8988T (cell line): ENCODE results near the gene STARD4.
A peak's percentile ranks its signal among the peaks of the same experiment; 100 is the strongest.

Source experiments
- DNase-seq: peaks from one replicate; pipeline ENCODE4 v3.0.0; 2011

Gene STARD4, protein sequence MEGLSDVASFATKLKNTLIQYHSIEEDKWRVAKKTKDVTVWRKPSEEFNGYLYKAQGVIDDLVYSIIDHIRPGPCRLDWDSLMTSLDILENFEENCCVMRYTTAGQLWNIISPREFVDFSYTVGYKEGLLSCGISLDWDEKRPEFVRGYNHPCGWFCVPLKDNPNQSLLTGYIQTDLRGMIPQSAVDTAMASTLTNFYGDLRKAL

DNA sequence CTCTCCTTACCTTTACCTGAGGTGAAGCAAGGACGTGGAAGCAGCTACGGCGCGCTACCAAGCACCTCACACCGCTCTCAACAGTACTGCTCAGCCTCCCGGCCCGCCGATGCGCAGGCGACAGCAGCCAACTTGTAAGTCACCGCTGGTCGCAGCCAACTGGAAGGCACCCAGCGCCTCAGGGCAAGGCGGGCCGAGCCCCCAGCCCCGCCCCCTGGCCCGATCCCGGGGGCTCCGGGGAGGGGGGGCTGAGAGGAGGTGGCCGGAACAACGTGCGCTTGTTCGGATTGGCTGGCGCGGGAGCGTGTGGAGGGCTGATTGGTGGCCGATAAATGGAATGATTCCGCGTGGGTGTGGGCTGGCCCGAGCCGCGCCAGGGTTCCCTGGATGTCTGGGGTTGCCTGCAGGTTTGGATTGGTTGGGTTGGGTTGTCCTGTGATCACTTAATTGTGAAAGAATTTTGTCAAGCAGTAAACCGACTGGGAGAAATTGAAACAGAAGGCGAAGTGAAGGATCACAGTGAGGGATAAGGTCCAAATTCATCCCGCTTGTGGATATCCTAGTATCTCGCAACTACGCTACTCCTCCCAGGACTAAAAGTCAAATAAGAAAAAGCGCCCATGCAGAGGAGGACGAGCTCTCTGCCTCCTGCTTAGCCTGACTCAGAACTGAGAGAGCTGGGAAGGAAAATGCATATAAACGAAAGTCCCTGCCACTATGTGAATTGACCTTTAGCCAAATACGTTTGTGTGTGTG is at the start of gene STARD4:
STARD4 (minus strand) TSS at position 161 of the 756 bp plus-strand sequence. CDS start 5,102 bp downstream, outside the sequence.
- peak; percentile 67 for DNase-seq

GRCh38 chr5:111559680-111560079 is 47.3 kb upstream of the STARD4 start:
- DNase-seq, result no peak

DNA sequence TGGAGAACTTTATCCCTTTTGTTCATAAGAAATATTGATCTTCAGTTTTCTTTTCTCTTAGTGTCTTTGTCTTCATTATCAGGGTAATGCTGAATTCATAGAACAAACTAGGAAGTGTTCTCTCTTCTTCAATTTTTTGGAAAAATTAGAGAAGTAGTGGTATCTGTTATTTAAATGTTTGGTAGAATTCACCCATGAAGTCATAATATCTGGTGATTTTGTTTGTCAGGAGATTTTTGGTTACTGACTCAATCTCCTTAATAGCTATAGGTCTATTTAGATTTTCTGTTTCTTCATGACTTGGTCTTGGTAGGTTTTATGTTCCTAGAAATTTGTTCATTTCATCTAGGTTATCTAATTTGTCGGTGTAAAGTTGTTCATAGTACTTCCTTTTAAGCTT is 45.4 kb upstream of the STARD4 start:
- no peak for DNase-seq

- DNase-seq, result no peak
Measured at GRCh38 chr5:111557111-111557510, 44.8 kb upstream of the STARD4 start.

DNA sequence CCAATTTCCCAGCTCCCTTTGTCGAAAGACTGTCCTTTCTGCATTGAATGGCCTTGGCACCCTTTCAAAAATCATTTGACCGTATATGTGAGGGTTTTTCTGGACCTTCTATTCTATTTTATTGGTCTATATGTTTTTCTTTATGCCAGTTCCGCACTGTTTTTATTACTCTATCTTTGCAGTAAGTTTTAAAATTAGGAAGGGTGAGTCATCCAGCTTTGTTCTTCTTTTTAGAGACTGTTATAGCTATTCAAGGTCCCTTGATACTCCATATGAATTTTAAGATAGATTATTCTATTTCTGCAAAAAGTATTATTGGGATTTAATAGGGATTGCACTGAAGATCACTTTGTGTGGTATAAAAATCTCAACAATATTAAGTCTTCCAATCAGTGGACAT is 44.2 kb upstream of the STARD4 start:
- no peak for DNase-seq

GRCh38 chr5:111555760-111556159 is 43.4 kb upstream of the STARD4 start:
- DNase-seq, result no peak

DNA sequence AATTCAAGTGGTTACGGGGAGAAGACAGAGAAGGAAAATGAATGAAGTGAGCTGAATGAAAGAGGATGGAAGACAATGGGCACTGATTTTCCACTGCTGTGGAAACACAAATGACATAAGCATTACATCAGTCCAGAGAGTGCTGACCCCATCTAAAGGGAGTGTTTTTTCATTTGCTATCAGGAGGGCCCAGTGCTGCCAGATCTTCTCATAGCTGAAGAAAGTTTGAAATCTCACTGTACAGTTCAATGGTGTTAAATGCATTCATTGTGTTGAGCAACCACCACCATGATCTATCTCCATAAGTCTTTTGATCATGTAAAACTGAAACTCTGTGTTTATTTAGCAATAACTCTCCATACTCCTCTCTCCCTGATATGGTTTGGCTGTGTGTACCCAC is 41.5 kb upstream of the STARD4 start:
- no peak for DNase-seq

DNA sequence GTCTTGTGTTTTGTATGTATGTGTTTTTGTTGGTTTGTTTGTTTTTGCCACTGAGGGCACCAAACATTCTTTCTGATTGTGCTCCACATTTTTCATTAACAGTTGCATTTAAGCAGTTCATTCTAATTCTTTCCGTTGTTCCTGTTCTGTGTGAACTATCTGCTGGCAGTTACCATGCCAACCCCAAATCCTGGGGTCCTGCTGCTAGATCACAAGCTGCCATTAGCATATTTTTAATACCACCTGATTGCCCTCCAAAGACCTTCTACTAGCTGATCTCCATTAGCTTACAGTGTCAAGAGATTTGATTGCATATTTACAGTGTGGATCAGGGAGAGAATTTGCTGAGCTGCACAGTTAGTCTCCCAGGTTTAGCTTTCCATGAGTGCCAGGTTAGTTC is 40.6 kb upstream of the STARD4 start:
- DNase-seq, result no peak

DNA sequence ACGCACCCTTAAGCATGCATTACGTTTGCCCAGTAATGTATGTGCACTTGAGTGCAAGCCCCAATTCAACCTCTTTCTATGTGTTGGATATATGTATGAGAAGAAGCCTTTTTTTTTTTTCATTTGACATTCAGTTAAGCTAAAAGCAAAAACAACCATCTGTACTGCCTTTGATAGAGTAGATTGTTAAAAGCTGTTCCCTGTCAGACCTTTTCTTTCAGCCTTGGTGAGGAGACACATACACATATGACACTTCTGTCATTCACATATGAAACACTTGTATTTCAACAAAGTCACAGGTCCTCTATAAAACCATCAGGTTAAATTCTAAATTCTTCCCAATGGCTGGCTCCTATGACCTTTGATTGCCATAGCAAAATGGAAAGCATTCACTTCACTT is 40.2 kb upstream of the STARD4 start:
- DNase-seq, result no peak

DNA sequence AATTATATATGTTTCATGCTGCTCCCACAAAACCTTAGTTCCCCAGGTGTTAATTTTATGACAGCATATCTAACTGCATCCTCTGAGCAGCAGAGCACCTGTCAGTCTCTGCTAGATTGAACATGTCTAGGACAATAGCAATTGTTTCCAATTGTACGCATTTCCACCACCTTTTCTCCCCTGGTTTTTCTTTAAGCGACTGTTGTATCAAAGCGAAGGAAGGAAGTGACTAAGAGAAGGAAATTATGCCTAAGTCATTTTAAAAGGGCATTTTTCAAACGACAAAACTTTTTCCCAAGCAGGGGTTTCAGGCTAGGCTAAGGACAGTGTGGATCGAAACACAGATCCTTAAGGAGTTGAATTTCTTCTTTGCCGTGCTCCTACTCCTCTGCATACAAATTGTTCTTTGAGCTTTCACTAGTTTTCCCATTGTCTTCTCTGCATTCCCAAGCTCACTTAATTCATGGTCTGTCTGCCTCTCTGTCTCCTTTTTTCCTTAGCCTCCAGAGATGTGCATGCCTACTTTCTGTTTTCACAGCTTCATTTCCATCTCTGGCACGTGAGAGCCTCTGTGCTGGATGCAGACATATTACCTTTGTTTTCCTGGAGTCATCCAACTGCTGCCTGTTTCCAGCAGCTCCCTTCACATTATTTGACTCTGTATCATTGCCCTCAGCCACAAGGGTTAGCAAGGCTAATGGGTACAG is 39.4 kb upstream of the STARD4 start:
- no peak for DNase-seq

DNA sequence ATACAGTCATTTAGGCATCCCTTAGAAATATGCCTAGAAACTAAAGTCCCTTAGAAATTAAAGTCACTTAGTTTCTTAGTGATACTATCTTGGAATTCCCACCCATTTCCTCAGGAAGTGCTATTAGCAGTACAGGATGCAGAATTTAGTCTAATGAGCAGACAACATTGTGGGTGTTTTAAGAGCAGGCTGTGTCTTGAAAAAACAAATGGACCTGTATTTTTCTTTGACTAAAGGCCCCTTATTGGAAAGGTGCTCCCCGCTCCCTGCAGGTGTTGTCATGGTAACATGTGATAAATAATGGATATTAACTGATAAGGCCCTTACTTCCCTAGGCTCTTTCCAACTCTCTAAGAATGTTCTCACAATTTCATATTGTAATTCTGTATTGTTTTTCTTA is 38.8 kb upstream of the STARD4 start:
- DNase-seq, result no peak

- peak; percentile 15 for DNase-seq
Measured at GRCh38 chr5:111550282-111551020, 38.1 kb upstream of the STARD4 start.

GRCh38 chr5:111548992-111549649 is 36.8 kb upstream of the STARD4 start:
- no peak for DNase-seq

GRCh38 chr5:111548348-111548950 is 36.1 kb upstream of the STARD4 start:
- no peak for DNase-seq

DNA sequence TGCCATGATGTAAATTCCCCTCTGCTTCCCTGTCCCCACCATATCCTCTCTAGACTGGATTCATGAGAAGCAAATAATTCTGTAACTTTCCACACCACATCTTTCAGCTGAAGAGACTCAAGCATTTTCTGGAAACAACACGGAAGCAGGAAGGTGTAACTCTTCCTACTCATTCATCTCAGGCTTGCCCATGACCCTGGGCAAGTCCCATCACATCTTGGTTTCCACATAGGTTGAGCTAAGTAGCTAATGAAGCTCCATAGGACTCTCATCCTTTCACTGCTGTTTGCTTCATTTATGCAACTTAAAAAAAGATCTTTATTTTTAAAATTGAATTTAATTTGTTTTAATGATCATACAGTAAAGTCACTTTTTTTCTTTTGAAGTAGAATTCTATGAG is 32.7 kb upstream of the STARD4 start:
- no peak for DNase-seq

GRCh38 chr5:111537141-111538024 is 25.0 kb upstream of the STARD4 start:
- no peak for DNase-seq

GRCh38 chr5:111535879-111536549 is 23.7 kb upstream of the STARD4 start:
- no peak for DNase-seq

GRCh38 chr5:111532886-111533582 is 20.7 kb upstream of the STARD4 start:
- no peak for DNase-seq

DNA sequence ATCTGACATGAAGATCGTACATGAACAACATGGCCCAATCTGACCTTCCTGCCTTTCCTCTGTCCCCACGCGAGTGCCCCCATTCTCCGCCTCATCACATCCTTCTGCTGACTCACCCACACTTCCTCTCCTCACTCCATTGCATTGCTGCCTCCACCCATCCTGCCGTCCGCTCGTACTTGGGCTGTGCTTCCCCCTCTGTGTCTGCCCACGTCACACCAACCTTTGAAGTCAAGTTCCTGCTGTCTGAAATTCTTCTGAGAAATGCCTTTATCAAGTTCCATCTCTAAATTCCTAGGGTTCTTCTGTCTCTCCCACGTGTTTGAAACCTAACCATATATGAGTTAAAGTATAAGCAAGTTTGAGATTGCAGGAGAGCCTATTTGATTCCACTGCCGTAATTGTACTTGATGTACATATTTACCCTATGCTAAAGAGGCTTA is 18.0 kb upstream of the STARD4 start:
- DNase-seq, result peak; percentile 39

DNA sequence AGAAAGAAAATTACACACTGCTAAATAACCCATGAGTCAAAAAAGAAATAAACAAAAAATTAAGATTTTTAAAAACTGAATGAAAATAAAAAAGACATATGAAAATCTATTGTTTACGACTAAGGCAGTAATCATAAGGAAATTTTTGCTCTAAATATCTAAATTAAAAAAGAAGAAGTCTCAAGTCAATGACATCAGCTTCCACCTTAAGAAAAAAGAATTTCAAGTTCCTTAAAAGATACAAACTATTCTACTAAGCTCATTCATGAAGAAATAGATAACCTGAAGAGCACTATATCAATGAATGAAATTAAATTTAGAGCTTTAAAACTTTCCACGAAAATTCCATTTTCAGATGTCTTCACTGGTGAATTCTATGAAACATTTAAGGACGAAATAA is 15.7 kb upstream of the STARD4 start:
- no peak for DNase-seq
